ENCODE measurements around the gene FIGNL1. TPM values are rescaled to one million over a fixed set of nuclear protein-coding genes. Genes with fewer than 3 reads are reported as not detected.

Gene FIGNL1, protein sequence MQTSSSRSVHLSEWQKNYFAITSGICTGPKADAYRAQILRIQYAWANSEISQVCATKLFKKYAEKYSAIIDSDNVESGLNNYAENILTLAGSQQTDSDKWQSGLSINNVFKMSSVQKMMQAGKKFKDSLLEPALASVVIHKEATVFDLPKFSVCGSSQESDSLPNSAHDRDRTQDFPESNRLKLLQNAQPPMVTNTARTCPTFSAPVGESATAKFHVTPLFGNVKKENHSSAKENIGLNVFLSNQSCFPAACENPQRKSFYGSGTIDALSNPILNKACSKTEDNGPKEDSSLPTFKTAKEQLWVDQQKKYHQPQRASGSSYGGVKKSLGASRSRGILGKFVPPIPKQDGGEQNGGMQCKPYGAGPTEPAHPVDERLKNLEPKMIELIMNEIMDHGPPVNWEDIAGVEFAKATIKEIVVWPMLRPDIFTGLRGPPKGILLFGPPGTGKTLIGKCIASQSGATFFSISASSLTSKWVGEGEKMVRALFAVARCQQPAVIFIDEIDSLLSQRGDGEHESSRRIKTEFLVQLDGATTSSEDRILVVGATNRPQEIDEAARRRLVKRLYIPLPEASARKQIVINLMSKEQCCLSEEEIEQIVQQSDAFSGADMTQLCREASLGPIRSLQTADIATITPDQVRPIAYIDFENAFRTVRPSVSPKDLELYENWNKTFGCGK
- 4.1 TPM for total RNA-seq
- long read RNA-seq, transcript FIGNL1-213 (3 exons, 3,368 nt) = major isoform, 5 of 13 reads
- long read RNA-seq, partial matches to known transcripts = 0 of 13 reads
- long read RNA-seq, other reads (novel, unspliced or antisense) = 4 of 13 reads

DNA sequence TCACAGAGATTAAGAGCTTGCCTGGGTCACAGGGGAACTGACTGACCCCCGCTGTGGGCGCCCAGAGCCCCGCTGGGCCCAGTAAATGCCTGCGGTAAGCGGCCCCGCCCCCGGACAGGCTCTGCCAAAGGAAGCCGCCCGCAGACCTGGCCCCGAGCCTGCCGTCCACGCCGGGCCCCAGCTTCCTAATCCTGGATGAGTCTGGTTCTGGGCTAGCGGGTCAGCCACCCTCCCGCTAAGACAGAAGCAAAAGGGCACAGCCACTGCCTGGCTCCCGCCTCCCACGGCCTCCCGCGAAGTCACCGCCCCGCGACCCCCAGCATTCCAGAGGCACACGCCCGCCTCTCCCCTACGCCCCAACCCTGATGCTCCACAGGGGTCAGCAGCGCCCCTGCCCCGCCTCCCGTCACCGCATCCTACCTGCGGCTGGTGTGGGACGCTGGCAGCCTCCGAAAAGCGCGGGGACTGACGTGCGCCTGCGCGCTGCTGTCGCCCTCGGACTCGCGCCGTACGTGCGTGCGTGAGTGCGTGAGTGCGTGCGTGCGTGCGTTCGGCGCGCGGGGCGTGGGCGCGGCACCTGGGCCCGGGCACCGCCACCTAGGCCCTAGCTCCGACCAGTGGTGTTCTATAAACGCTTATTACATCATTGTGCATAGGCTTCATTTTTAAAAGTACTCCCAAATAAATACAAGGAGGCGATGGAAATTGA, at the start of gene FIGNL1:
TSS of gene FIGNL1 (minus strand) at position 470 of the 709 bp plus-strand sequence. CDS start 3,063 bp downstream, outside the sequence.
- Histone ChIP-seq H3K4me3 (peak within 1 kb of the TSS; percentile 82), H3K4me1 (peaks cover 18% of the 10 kb centered on the region), H3K36me3 (peaks cover 20% of the 10 kb centered on the region), H3K9me3 (replicated peaks) (no peaks in the 10 kb centered on the region), H3K27me3 (ENCODE audit: low read depth) (no peaks in the 10 kb centered on the region), H3K27ac (replicated peaks) (peak within 1 kb of the TSS; percentile 77)
- TF ChIP-seq, protein P1, sequence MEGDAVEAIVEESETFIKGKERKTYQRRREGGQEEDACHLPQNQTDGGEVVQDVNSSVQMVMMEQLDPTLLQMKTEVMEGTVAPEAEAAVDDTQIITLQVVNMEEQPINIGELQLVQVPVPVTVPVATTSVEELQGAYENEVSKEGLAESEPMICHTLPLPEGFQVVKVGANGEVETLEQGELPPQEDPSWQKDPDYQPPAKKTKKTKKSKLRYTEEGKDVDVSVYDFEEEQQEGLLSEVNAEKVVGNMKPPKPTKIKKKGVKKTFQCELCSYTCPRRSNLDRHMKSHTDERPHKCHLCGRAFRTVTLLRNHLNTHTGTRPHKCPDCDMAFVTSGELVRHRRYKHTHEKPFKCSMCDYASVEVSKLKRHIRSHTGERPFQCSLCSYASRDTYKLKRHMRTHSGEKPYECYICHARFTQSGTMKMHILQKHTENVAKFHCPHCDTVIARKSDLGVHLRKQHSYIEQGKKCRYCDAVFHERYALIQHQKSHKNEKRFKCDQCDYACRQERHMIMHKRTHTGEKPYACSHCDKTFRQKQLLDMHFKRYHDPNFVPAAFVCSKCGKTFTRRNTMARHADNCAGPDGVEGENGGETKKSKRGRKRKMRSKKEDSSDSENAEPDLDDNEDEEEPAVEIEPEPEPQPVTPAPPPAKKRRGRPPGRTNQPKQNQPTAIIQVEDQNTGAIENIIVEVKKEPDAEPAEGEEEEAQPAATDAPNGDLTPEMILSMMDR (IDR thresholded peaks at IDR 0.05; ENCODE audit: borderline replicate concordance) = no peak
- DNase-seq = peak; percentile 82
- intact Hi-C loops (cut with micrococcal nuclease) = no loop called here

DNA sequence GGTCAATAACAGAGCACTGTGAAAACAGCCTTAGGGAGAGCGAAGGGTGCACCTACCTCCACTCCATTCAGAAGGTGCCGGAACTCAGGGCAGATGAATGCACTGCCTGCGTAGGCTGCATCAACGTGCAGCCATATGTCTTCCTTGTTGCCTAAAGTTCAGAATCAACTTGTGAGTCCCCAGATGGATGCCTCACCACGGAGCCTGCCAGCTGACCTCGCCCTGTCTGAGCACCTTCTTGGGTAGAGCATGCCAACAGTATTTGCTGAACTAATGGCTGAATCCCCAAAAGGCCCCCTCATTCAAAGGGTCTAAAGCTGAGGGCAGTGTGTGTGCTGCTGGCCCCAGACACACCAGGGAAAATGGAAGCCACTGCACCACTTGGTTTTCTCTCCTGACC, 48.9 kb upstream of the FIGNL1 start:
- H3K4me3 ChIP-seq = no peak overlapping the region
- peaks cover 33% of the 10 kb centered on the region for H3K4me1 ChIP-seq
- no peaks in the 10 kb centered on the region for H3K9me3 ChIP-seq (replicated peaks)
- TF ChIP-seq, protein P1 (IDR thresholded peaks at IDR 0.05; ENCODE audit: borderline replicate concordance) = no peak
- H3K36me3 ChIP-seq = no peaks in the 10 kb centered on the region
- no peak for DNase-seq
- H3K27me3 ChIP-seq (ENCODE audit: low read depth) = no peaks in the 10 kb centered on the region
- intact Hi-C loops (cut with micrococcal nuclease) = no loop called here
- H3K27ac ChIP-seq (replicated peaks) = no peak overlapping the region

DNA sequence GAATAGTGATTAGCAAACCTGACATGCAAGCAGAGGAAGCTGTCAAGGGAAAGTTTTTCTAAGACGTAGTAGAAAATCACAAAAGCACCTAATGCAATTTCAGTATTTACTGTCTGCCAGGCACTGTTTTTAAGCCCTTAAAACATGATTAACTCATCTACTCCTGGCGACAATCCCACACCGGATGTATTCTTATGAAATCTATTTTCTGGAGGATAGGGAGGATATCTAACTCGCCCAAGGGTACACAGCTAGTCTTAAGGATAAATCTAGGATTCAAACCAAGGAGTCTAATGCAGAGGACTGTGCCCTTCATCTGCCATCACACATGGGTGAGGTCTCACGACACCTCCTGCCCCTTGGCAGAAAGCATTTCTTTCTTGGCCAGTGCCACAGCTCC, 47.8 kb upstream of the FIGNL1 start:
- H3K36me3 ChIP-seq = no peaks in the 10 kb centered on the region
- H3K9me3 ChIP-seq (replicated peaks) = no peaks in the 10 kb centered on the region
- no peaks in the 10 kb centered on the region for H3K27me3 ChIP-seq (ENCODE audit: low read depth)
- peaks cover 29% of the 10 kb centered on the region for H3K4me1 ChIP-seq
- DNase-seq = no peak
- intact Hi-C loops (cut with micrococcal nuclease) = no loop called here
- H3K4me3 ChIP-seq = no peak overlapping the region
- H3K27ac ChIP-seq (replicated peaks) = peak overlapping the region; percentile 28
- TF ChIP-seq, protein P1 (IDR thresholded peaks at IDR 0.05; ENCODE audit: borderline replicate concordance) = no peak

DNA sequence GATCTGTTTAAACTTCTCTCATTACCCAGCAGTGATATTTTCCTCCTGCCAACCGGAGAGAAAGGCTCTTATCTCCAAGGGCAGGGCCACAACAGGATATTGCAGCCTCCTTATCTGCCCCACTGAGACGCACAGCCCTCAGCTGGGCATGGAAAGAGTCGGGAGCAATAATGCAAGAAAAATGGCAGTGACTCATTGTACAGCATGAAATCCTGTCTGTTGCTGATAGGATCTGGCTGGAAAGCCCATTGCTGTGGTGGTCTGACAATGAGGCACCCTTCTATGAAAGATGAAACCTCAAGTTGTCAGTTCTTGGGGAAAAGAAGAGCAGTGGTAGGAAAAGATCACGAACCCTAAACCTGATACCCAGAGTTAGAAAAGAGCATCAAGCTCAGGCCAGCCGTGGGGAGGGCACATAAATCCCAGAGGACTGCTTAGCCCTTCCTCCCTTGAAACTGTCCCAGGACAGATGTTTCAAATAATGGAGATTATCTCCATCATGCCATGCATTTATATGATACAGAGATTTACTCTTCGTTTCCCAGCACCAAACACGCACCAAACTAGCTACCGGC, 47.0 kb upstream of the FIGNL1 start:
- no peak for DNase-seq
- Histone ChIP-seq H3K4me1 (peaks cover 21% of the 10 kb centered on the region), H3K4me3 (no peak overlapping the region), H3K9me3 (replicated peaks) (no peaks in the 10 kb centered on the region), H3K36me3 (no peaks in the 10 kb centered on the region), H3K27me3 (ENCODE audit: low read depth) (no peaks in the 10 kb centered on the region), H3K27ac (replicated peaks) (no peak overlapping the region)
- intact Hi-C loops (cut with micrococcal nuclease) = no loop called here
- TF ChIP-seq, protein P1 (IDR thresholded peaks at IDR 0.05; ENCODE audit: borderline replicate concordance) = no peak

DNA sequence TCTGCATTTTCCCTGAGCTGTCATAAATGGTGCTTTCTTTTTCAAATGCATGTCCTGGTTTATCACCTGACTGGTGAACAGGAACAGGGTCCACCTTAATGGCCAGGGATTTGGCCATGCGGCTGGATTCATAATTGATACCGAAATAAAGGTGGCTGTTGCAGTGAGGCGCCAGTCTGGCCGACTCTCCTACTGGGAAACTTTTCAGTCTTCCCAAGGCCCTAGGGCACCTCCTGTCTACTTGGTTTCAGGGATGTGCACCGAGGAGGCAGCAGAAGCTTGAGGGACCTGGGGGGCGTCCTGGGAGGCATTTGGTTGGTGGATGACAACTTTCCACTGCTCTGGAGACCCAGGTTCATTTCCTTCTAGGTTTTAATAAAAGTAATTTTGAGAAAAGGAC, 46.4 kb upstream of the FIGNL1 start:
- Histone ChIP-seq H3K36me3 (no peaks in the 10 kb centered on the region), H3K9me3 (replicated peaks) (no peaks in the 10 kb centered on the region), H3K4me1 (peaks cover 15% of the 10 kb centered on the region), H3K27ac (replicated peaks) (no peak overlapping the region), H3K4me3 (no peak overlapping the region), H3K27me3 (ENCODE audit: low read depth) (peaks cover 4% of the 10 kb centered on the region)
- DNase-seq = no peak
- intact Hi-C loops (cut with micrococcal nuclease) = no loop called here
- TF ChIP-seq, protein P1 (IDR thresholded peaks at IDR 0.05; ENCODE audit: borderline replicate concordance) = no peak

All from left ventricle myocardium inferior (tissue), 1 donor.